H1 (cell line): ENCODE measurements around the gene NOS1AP. TPM values are rescaled to one million over a fixed set of nuclear protein-coding genes. Genes with fewer than 3 reads are reported as not detected.

ENCODE experiments used
- CTCF ChIA-PET: fragments of 300-600 bp; sonication (Branson Sonifier 250); formaldehyde crosslinking; loops from one replicate; lab custom pipeline; 2021; ENCODE audit not compliant: partially characterized antibody; lab: Charles Lee
- POLR2A ChIA-PET: fragments of 300-600 bp; sonication (Branson Sonifier 250); formaldehyde crosslinking; loops from one replicate; lab custom pipeline; 2021; ENCODE audit warnings: inconsistent platforms; ENCODE audit not compliant: partially characterized antibody; lab: Charles Lee
- DNase-seq, 2 experiments: peaks; one replicate each; pipeline versions ENCODE4 v3.0.0 to v3.0.0-alpha.2; 2010 to 2022; ENCODE audit warnings: low spot score in 2 of 2, low read depth in 1 of 2, mixed read lengths in 1 of 2
- FAIRE-seq: peaks from 2 replicates; lab custom pipeline; 2011; peaks lifted over from hg19 to GRCh38; lab: Jason Lieb, UNC
- H2AFZ ChIP-seq: 2 replicates; pipeline ENCODE4 v1.8.1; 2012; ENCODE audit warnings: low read length, inconsistent platforms
- H2AK5ac ChIP-seq: 2 replicates; pipeline ENCODE4 v1.6.1; 2013; ENCODE audit warnings: low read depth, low read length
- H2BK120ac ChIP-seq: replicated peaks from 2 replicates; pipeline ENCODE3; 2013; ENCODE audit warnings: low read depth, low read length, inconsistent platforms
- H2BK12ac ChIP-seq: 2 replicates; pipeline ENCODE4 v1.6.1; 2013; ENCODE audit warnings: low read depth, low read length
- H2BK15ac ChIP-seq: 2 replicates; pipeline ENCODE4 v1.6.1; 2013; ENCODE audit warnings: low read length
- H2BK20ac ChIP-seq: 2 replicates; pipeline ENCODE4 v1.6.1; 2013; ENCODE audit warnings: low read length
- H2BK5ac ChIP-seq: 2 replicates; pipeline ENCODE4 v1.6.1; 2013; ENCODE audit warnings: low read depth, low read length
- H3K14ac ChIP-seq: 2 replicates; pipeline ENCODE4 v1.6.1; 2013; ENCODE audit warnings: inconsistent platforms; ENCODE audit not compliant: insufficient read length
- H3K18ac ChIP-seq: 2 replicates; pipeline ENCODE4 v1.6.1; 2013; ENCODE audit warnings: low read length; ENCODE audit errors: extremely low read depth
- H3K23ac ChIP-seq: 2 replicates; pipeline ENCODE4 v1.6.1; 2013; ENCODE audit warnings: inconsistent platforms; ENCODE audit not compliant: insufficient read length
- H3K23me2 ChIP-seq: 2 replicates; pipeline ENCODE4 v1.6.1; 2013; ENCODE audit warnings: low read depth, low read length
- H3K27ac ChIP-seq: 2 replicates; pipeline ENCODE4 v1.6.1; 2011; ENCODE audit warnings: low read depth, low read length, inconsistent platforms
- H3K27me3 ChIP-seq, 4 experiments: replicated peaks in 1 of 4; 1 replicate in 1 of 4; 2 replicates in 3 of 4; pipeline versions ENCODE4 v1.6.1 to v1.8.1; 2011 to 2013; ENCODE audit warnings: low read length in 3 of 4, mild to moderate bottlenecking in 3 of 4, inconsistent platforms in 2 of 4, mixed read lengths in 2 of 4, moderate library complexity in 1 of 4; ENCODE audit not compliant: control insufficient read depth in 3 of 4, insufficient read depth in 3 of 4; ENCODE audit errors: extremely low read depth in 1 of 4
- H3K36me3 ChIP-seq, 4 experiments: 2 replicates each; pipeline versions ENCODE4 v1.6.1 to v1.8.1; 2011 to 2013; ENCODE audit warnings: mild to moderate bottlenecking in 4 of 4, low read length in 3 of 4, moderate library complexity in 2 of 4, control low read depth in 1 of 4, inconsistent platforms in 1 of 4; ENCODE audit not compliant: insufficient read depth in 4 of 4, control insufficient read depth in 2 of 4
- H3K4ac ChIP-seq: replicated peaks from 2 replicates; pipeline ENCODE3; 2013; ENCODE audit warnings: low read length, low read depth, mixed read lengths, inconsistent platforms; ENCODE audit not compliant: insufficient read length
- H3K4me1 ChIP-seq, 4 experiments: replicated peaks in 1 of 4; 1 replicate in 1 of 4; 2 replicates in 3 of 4; pipeline versions ENCODE4 v1.6.1 to v1.8.1; 2011 to 2013; ENCODE audit warnings: low read length in 3 of 4, inconsistent platforms in 2 of 4, mixed read lengths in 1 of 4; ENCODE audit not compliant: insufficient read depth in 4 of 4, control insufficient read depth in 3 of 4
- H3K4me2 ChIP-seq, 2 experiments: 2 replicates each; pipeline versions ENCODE4 v1.6.1 to v1.8.1; 2011 to 2013; ENCODE audit warnings: low read depth in 2 of 2, low read length in 2 of 2, control low read depth in 1 of 2, inconsistent platforms in 1 of 2, mild to moderate bottlenecking in 1 of 2; ENCODE audit not compliant: insufficient read depth in 1 of 2
- H3K4me3 ChIP-seq, 4 experiments: fragments of 200-600, 300-600 bp in 1 of 4; sonication (generic), shearing (Covaris generic), sonication (Bioruptor Twin) in 1 of 4; 2 replicates each; pipeline versions ENCODE4 v1.5.1 to v1.8.1; 2011 to 2016; ENCODE audit warnings: low read length in 4 of 4, low read depth in 3 of 4, control low read depth in 2 of 4, inconsistent platforms in 2 of 4, mild to moderate bottlenecking in 2 of 4, mixed read lengths in 1 of 4, moderate library complexity in 1 of 4; ENCODE audit not compliant: insufficient read depth in 2 of 4; ENCODE audit errors: extremely low read depth in 1 of 4
- H3K56ac ChIP-seq: replicated peaks from 2 replicates; pipeline ENCODE3; 2013; ENCODE audit warnings: low read depth, mild to moderate bottlenecking, mixed read lengths, low read length, inconsistent platforms; ENCODE audit not compliant: insufficient read length
- H3K79me1 ChIP-seq: 2 replicates; pipeline ENCODE4 v1.6.1; 2013; ENCODE audit warnings: low read depth, low read length, control low read depth
- H3K79me2 ChIP-seq, 2 experiments: 2 replicates each; pipeline versions ENCODE4 v1.6.1 to v1.8.1; 2012 to 2013; ENCODE audit warnings: low read length in 2 of 2, mild to moderate bottlenecking in 2 of 2, inconsistent platforms in 1 of 2; ENCODE audit not compliant: insufficient read depth in 2 of 2, control insufficient read depth in 1 of 2
- H3K9ac ChIP-seq, 4 experiments: replicated peaks in 1 of 4; 1 replicate in 1 of 4; 2 replicates in 3 of 4; pipeline versions ENCODE4 v1.6.1 to v1.8.1; 2011 to 2013; ENCODE audit warnings: low read depth in 3 of 4, low read length in 3 of 4, control low read depth in 2 of 4, mild to moderate bottlenecking in 2 of 4, moderate library complexity in 2 of 4, inconsistent platforms in 1 of 4; ENCODE audit errors: extremely low read depth in 1 of 4
- H3K9me3 ChIP-seq, 2 experiments: 2 replicates each; pipeline versions ENCODE4 v1.6.1 to v1.8.1; 2012 to 2013; ENCODE audit warnings: mild to moderate bottlenecking in 2 of 2, moderate library complexity in 2 of 2, control low read depth in 1 of 2, inconsistent platforms in 1 of 2, low read depth in 1 of 2, low read length in 1 of 2, mixed read lengths in 1 of 2; ENCODE audit not compliant: insufficient read depth in 2 of 2
- H4K20me1 ChIP-seq, 2 experiments: replicated peaks in 1 of 2; 2 replicates each; pipeline versions ENCODE3 to v1.8.1; 2011 to 2013; ENCODE audit warnings: inconsistent platforms in 2 of 2, low read length in 2 of 2, mild to moderate bottlenecking in 1 of 2; ENCODE audit not compliant: insufficient read depth in 2 of 2, control insufficient read depth in 1 of 2
- H4K5ac ChIP-seq: 2 replicates; pipeline ENCODE4 v1.6.1; 2013; ENCODE audit warnings: low read length, low read depth, mixed read lengths, inconsistent platforms; ENCODE audit not compliant: insufficient read length
- H4K8ac ChIP-seq: 2 replicates; pipeline ENCODE4 v1.8.0; 2013; ENCODE audit warnings: mild to moderate bottlenecking, moderate library complexity, low read length, inconsistent platforms; ENCODE audit not compliant: insufficient read depth; ENCODE audit errors: extremely low read depth
- H4K91ac ChIP-seq: replicated peaks from 2 replicates; pipeline ENCODE3; 2013; ENCODE audit warnings: low read length, mixed read lengths, inconsistent platforms; ENCODE audit not compliant: insufficient read length
- CBX8 ChIP-seq: fragments of 300-800, 300-1000 bp; sonication (generic); IDR thresholded peaks from 2 replicates; pipeline ENCODE4 v1.7.1; 2016; ENCODE audit warnings: low read depth, low read length, borderline replicate concordance
- JUN ChIP-seq: IDR thresholded peaks from 2 replicates; pipeline ENCODE4 v1.6.1; 2011; ENCODE audit warnings: low read depth, mild to moderate bottlenecking, improper control_type of control experiment, low read length
- NRF1 ChIP-seq: IDR thresholded peaks from 2 replicates; pipeline ENCODE4 v1.6.1; 2011; ENCODE audit warnings: mild to moderate bottlenecking, low read depth, low read length, improper control_type of control experiment
- RFX5 ChIP-seq: IDR thresholded peaks from 2 replicates; pipeline ENCODE4 v1.6.1; 2011; ENCODE audit warnings: low read depth, low read length, improper control_type of control experiment, borderline replicate concordance
- RXRA ChIP-seq: IDR thresholded peaks from 2 replicates; pipeline ENCODE4 v1.6.1; 2011; ENCODE audit warnings: low read depth, mild to moderate bottlenecking, low read length, moderate library complexity; ENCODE audit not compliant: insufficient read depth
- SIX5 ChIP-seq: IDR thresholded peaks from 2 replicates; pipeline ENCODE4 v1.6.1; 2011; ENCODE audit warnings: mild to moderate bottlenecking, low read depth, low read length
- SP1 ChIP-seq: IDR thresholded peaks from 2 replicates; pipeline ENCODE4 v1.6.1; 2011; ENCODE audit warnings: low read depth, low read length
- TAF7 ChIP-seq: optimal IDR thresholded peaks from 2 replicates; pipeline ENCODE3; 2011; ENCODE audit warnings: low read depth, mild to moderate bottlenecking, inconsistent platforms, low read length, moderate library complexity, borderline replicate concordance
- TEAD4 ChIP-seq: IDR thresholded peaks from 2 replicates; pipeline ENCODE4 v1.6.1; 2012; ENCODE audit warnings: low read depth, low read length, inconsistent platforms, mixed read lengths
- YY1 ChIP-seq: IDR thresholded peaks from 2 replicates; pipeline ENCODE4 v1.6.1; 2011; ENCODE audit warnings: low read depth, mild to moderate bottlenecking, low read length
- WGBS, 2 experiments: shearing (Covaris generic) in 1 of 2; methylation state at CpG; one replicate each; pipeline versions ENCODE4 v1.1.6 to v1.1.7; 2013 to 2015; ENCODE audit warnings: low lambda C conversion rate in 2 of 2, mixed read lengths in 2 of 2, inconsistent platforms in 1 of 2, low coverage in 1 of 2, missing lambda C conversion rate in 1 of 2; ENCODE audit not compliant: insufficient replicate concordance in 2 of 2, insufficient coverage in 1 of 2, insufficient read length in 1 of 2; ENCODE audit errors: extremely low coverage in 1 of 2, missing lambda C conversion rate in 1 of 2; 5-methylcytosine and 5-hydroxymethylcytosine counted together
- polyA plus RNA-seq, 7 experiments: library from polyadenylated mRNA; depleted of rRNA in 3 of 7; stranded (reverse) in 5 of 7; unstranded in 2 of 7; fragments of >200 nt in 5 of 7; fragments of 200-250 nt in 2 of 7; gene quantifications; 1 replicate in 5 of 7; 2 replicates in 1 of 7; 4 replicates in 1 of 7; pipeline versions ENCODE4 v1.2.1 to v1.2.3, GENCODE V29; 2011 to 2013; ENCODE audit warnings: missing spikeins in 2 of 7, mixed read lengths in 2 of 7
- total RNA-seq: library from RNA; stranded (reverse); fragmentation: NEBNext Ultra II Directional; extraction: Animal tissue kit (Norgen Biotek cat#: 25700); gene quantifications from 2 replicates; pipeline ENCODE4 v1.2.1, GENCODE V29; 2021
- TF ChIP-seq, protein P1 (sequence below): IDR thresholded peaks from 2 replicates; pipeline ENCODE4 v1.6.1; 2011; ENCODE audit warnings: low read length, improper control_type of control experiment

NOS1AP gene
- total and polyA plus RNA-seq, 2 of the 8 experiments (the other 6 are each of a cell fraction or from before 2014, with no cell fraction given): 2.4 to 12.1 TPM

DNA sequence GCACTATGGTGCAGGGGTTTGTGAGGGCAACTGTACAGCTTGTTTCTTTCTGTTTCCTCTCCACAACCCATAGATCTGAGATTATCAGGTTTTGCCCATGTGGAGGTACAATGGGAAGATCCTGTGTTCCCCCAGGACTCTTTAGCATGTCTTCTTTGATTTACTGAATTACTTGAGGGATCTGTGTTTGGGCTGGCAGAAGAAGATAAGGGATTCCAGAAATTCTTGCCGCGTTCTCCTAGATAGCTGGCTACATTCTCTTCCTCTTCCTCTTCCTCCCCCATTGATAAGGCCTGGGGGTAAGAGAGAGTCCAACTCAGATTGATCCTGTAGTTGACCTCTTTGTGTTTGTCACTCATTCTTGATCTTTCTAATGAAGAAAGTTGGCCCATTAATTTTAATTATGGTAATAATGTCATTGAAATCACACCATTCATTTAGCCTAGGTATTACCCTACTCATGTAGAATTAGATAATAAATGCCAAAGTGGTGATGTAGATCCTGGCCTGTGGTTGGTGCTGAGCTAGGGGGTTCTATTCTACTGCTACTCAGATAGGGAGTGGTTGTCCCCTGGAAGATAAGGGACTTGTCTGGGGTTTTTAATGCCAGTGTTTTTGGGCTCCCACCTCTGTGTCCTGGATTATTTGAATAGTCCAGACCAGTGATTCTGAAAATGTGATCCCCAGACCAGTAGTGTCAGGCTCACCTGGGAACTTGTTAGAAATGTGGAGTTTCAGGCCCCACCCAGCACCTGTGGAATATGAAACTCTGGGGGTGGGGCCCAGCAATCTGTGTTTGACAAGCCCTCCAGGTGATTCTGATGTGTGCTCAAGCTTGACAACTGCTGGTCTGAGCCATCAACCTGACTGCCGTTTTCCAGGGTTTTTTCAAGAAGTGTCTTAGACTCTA lies 122.2 kb downstream of the NOS1AP start:
- Histone ChIP-seq H2BK15ac (no peak overlapping the region), H2AK5ac (no peak overlapping the region; the same call in 1 of the 2 replicates), H2BK120ac (no peak overlapping the region), H3K27ac (no peak overlapping the region), H3K4me1 (peaks cover 0 to 4% (median 0%) of the 10 kb centered on the region in 4 experiments; a peak in 1 of 7 replicates), H3K18ac (no peak overlapping the region; the same call in 1 of the 2 replicates), H3K9ac (no peak overlapping the region), H2BK20ac (no peak overlapping the region), H2BK12ac (no peak overlapping the region), H3K79me1 (no peaks in the 10 kb centered on the region), H3K4me3 (no peak overlapping the region), H2BK5ac (no peak overlapping the region), H3K27me3 (no peaks in the 10 kb centered on the region), H4K8ac (no peak overlapping the region), H3K9me3 (no peaks in the 10 kb centered on the region), H4K91ac (no peak overlapping the region), H3K56ac (no peak overlapping the region), H3K14ac (no peak overlapping the region), H3K79me2 (peaks cover 0 to 30% of the 10 kb centered on the region in 2 experiments; a peak in 2 of 4 replicates), H4K5ac (no peak overlapping the region), H2AFZ (no peak overlapping the region), H3K23ac (no peak overlapping the region), H4K20me1 (peaks cover 0 to 1% of the 10 kb centered on the region in 2 experiments), H3K23me2 (no peaks in the 10 kb centered on the region), H3K36me3 (no peaks in the 10 kb centered on the region), H3K4me2 (no peak overlapping the region), H3K4ac (no peak overlapping the region)
- FAIRE-seq (no peak), DNase-seq (no peak)
- CTCF ChIA-PET: interaction anchor here (0.8 to 2.6 kb wide), 5 partner anchors 10 to 135 kb away, joined by 3 to 5 read pairs (median 4); no protein-coding TSS in a partner anchor
- WGBS, 2 experiments: 98% methylated on average over 3 of the region's 3 CpGs; no CpG with 5 or more reads in 1 of the 2 experiments
- POLR2A ChIA-PET: interaction anchor here (0.8 kb wide), 1 partner anchor 13 kb away, joined by 3 read pairs; no protein-coding TSS in a partner anchor
- TF ChIP-seq, protein P1, sequence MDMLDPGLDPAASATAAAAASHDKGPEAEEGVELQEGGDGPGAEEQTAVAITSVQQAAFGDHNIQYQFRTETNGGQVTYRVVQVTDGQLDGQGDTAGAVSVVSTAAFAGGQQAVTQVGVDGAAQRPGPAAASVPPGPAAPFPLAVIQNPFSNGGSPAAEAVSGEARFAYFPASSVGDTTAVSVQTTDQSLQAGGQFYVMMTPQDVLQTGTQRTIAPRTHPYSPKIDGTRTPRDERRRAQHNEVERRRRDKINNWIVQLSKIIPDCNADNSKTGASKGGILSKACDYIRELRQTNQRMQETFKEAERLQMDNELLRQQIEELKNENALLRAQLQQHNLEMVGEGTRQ: no peak
- TF ChIP-seq NRF1 (no peak), TEAD4 (no peak), JUN (no peak), SIX5 (no peak), TAF7 (no peak), RFX5 (no peak), RXRA (no peak), SP1 (no peak), CBX8 (no peak), YY1 (no peak)
